Rectal smooth muscle tissue (tissue), 1 donor: ENCODE measurements around the gene TOMT.
"Not testable (repeated sequence)": the region's sequence is repeated elsewhere in the genome, so short reads cannot be mapped to it uniquely, and the experiment has no call there.

Source experiments
- H3K27ac ChIP-seq: one replicate; pipeline ENCODE4 v1.7.0; 2013; ENCODE audit warnings: low read depth, low read length, inconsistent platforms
- H3K27me3 ChIP-seq: one replicate; pipeline ENCODE4 v1.7.0; 2013; ENCODE audit warnings: low read length; ENCODE audit not compliant: control insufficient read depth, insufficient read depth
- H3K36me3 ChIP-seq: one replicate; pipeline ENCODE4 v1.7.0; 2013; ENCODE audit warnings: low read length; ENCODE audit not compliant: control insufficient read depth, insufficient read depth
- H3K4me1 ChIP-seq: one replicate; pipeline ENCODE4 v1.7.0; 2013; ENCODE audit warnings: low read length; ENCODE audit not compliant: control insufficient read depth, insufficient read depth
- H3K4me3 ChIP-seq: one replicate; pipeline ENCODE4 v1.7.0; 2013; ENCODE audit warnings: low read length
- H3K9ac ChIP-seq: one replicate; pipeline ENCODE4 v1.7.0; 2013; ENCODE audit warnings: low read length

Gene TOMT

GRCh38 chr11:72116019-72116755 lies 10.5 kb downstream of the TOMT start:
- no peak overlapping the region for H3K9ac ChIP-seq
- no peak overlapping the region for H3K4me3 ChIP-seq
- H3K4me1 ChIP-seq = peaks cover 13% of the 10 kb centered on the region
- H3K27me3 ChIP-seq = no peaks in the 10 kb centered on the region
- no peaks in the 10 kb centered on the region for H3K36me3 ChIP-seq
- no peak overlapping the region for H3K27ac ChIP-seq

GRCh38 chr11:72119198-72119597 lies 13.5 kb downstream of the TOMT start:
- Histone ChIP-seq H3K9ac (no peak overlapping the region), H3K4me1 (no peaks in the 10 kb centered on the region), H3K36me3 (no peaks in the 10 kb centered on the region), H3K4me3 (no peak overlapping the region), H3K27ac (no peak overlapping the region), H3K27me3 (no peaks in the 10 kb centered on the region)

GRCh38 chr11:72120930-72121329 lies 15.2 kb downstream of the TOMT start:
- H3K4me1 ChIP-seq = no peaks in the 10 kb centered on the region

GRCh38 chr11:72122607-72123006 lies 16.9 kb downstream of the TOMT start:
- no peak overlapping the region for H3K4me3 ChIP-seq
- H3K27me3 ChIP-seq = no peaks in the 10 kb centered on the region
- H3K9ac ChIP-seq = no peak overlapping the region
- no peak overlapping the region for H3K27ac ChIP-seq
- H3K4me1 ChIP-seq = no peaks in the 10 kb centered on the region
- no peaks in the 10 kb centered on the region for H3K36me3 ChIP-seq

More at GRCh38 chr11:72120930-72121329, 15.2 kb downstream of the TOMT start:
- Histone ChIP-seq H3K27ac (no peak overlapping the region), H3K27me3 (no peaks in the 10 kb centered on the region), H3K9ac (no peak overlapping the region), H3K36me3 (no peaks in the 10 kb centered on the region), H3K4me3 (no peak overlapping the region)

- H3K36me3 ChIP-seq = no peaks in the 10 kb centered on the region
- no peak overlapping the region for H3K9ac ChIP-seq
- H3K4me3 ChIP-seq = no peak overlapping the region
- H3K27me3 ChIP-seq = no peaks in the 10 kb centered on the region
- H3K27ac ChIP-seq = no peak overlapping the region
- H3K4me1 ChIP-seq = no peaks in the 10 kb centered on the region
These were observed 17.5 kb downstream of the TOMT start for GRCh38 chr11:72123117-72123653.

GRCh38 chr11:72124046-72124445 lies 18.3 kb downstream of the TOMT start:
- H3K27me3 ChIP-seq = no peaks in the 10 kb centered on the region
- no peaks in the 10 kb centered on the region for H3K4me1 ChIP-seq
- H3K9ac ChIP-seq = no peak overlapping the region
- H3K4me3 ChIP-seq = no peak overlapping the region
- no peaks in the 10 kb centered on the region for H3K36me3 ChIP-seq
- no peak overlapping the region for H3K27ac ChIP-seq

GRCh38 chr11:72125956-72126355 lies 20.2 kb downstream of the TOMT start:
- Histone ChIP-seq H3K36me3 (no peaks in the 10 kb centered on the region), H3K9ac (no peak overlapping the region)

GRCh38 chr11:72127923-72128322 lies 22.2 kb downstream of the TOMT start:
- Histone ChIP-seq H3K4me3 (no peak overlapping the region), H3K27me3 (no peaks in the 10 kb centered on the region), H3K36me3 (no peaks in the 10 kb centered on the region), H3K4me1 (no peaks in the 10 kb centered on the region), H3K27ac (no peak overlapping the region), H3K9ac (no peak overlapping the region)

More at GRCh38 chr11:72125956-72126355, 20.2 kb downstream of the TOMT start:
- Histone ChIP-seq H3K27ac (no peak overlapping the region), H3K4me3 (no peak overlapping the region), H3K27me3 (no peaks in the 10 kb centered on the region), H3K4me1 (no peaks in the 10 kb centered on the region)

GRCh38 chr11:72129381-72129780 lies 23.7 kb downstream of the TOMT start:
- H3K36me3 ChIP-seq = no peaks in the 10 kb centered on the region
- H3K4me1 ChIP-seq = no peaks in the 10 kb centered on the region
- no peaks in the 10 kb centered on the region for H3K27me3 ChIP-seq
- H3K27ac ChIP-seq = no peak overlapping the region
- no peak overlapping the region for H3K9ac ChIP-seq
- no peak overlapping the region for H3K4me3 ChIP-seq

GRCh38 chr11:72132646-72133045 lies 26.9 kb downstream of the TOMT start:
- H3K4me3 ChIP-seq = no peak overlapping the region
- H3K9ac ChIP-seq = no peak overlapping the region
- no peak overlapping the region for H3K27ac ChIP-seq
- H3K36me3 ChIP-seq = no peaks in the 10 kb centered on the region
- no peaks in the 10 kb centered on the region for H3K4me1 ChIP-seq
- no peaks in the 10 kb centered on the region for H3K27me3 ChIP-seq

- not testable (repeated sequence) for H3K36me3 ChIP-seq, H3K9ac ChIP-seq, H3K4me3 ChIP-seq, H3K27ac ChIP-seq, H3K4me1 ChIP-seq, H3K27me3 ChIP-seq
These were observed 29.7 kb downstream of the TOMT start, which contains the start of gene FOLR3 for GRCh38 chr11:72135473-72135872. FOLR3 (plus strand) TSS chr11:72135725; CDS start chr11:72135953, 228 bp downstream.

- H3K4me1 ChIP-seq = no peaks in the 10 kb centered on the region
- H3K27me3 ChIP-seq = no peaks in the 10 kb centered on the region
- H3K27ac ChIP-seq = no peak overlapping the region
- H3K9ac ChIP-seq = no peak overlapping the region
- H3K36me3 ChIP-seq = no peaks in the 10 kb centered on the region
- no peak overlapping the region for H3K4me3 ChIP-seq
These were observed 30.4 kb downstream of the TOMT start for GRCh38 chr11:72135891-72136683.
